ENCODE measurements around the gene PHIP. TPM values are rescaled to one million over a fixed set of nuclear protein-coding genes. Genes with fewer than 3 reads are reported as not detected.

Gene PHIP
- total RNA-seq, 1 experiment from 2014 or later, result 53.6 TPM

- no peaks in the 10 kb centered on the region for H3K9me3 ChIP-seq (ENCODE audit: control insufficient read depth, low read depth, low read length)
- WGBS (ENCODE audit: extremely low coverage, insufficient read length, low lambda C conversion rate), result no CpG with 5 or more reads among the region's 2 CpGs
- H4K20me1 ChIP-seq (ENCODE audit: control insufficient read depth, insufficient read depth, insufficient read length), result no peaks in the 10 kb centered on the region
- no peaks in the 10 kb centered on the region for H3K27me3 ChIP-seq (ENCODE audit: insufficient read depth, low read length)
- Mint-ChIP-seq H3K9me3 (no peaks in the 10 kb centered on the region), H3K4me1 (peaks cover 5 to 8% of the 10 kb centered on the region in 2 experiments; a peak in 2 of 4 replicates), H3K27ac (no peak overlapping the region), H3K4me3 (no peak overlapping the region), H3K36me3 (ENCODE audit: insufficient read depth in 1 of 3, low read depth in 3 of 3) (no peaks in the 10 kb centered on the region), H3K27me3 (ENCODE audit: low read depth) (no peaks in the 10 kb centered on the region)
- H2BK15ac ChIP-seq (ENCODE audit: low read depth, low read length), result no peak overlapping the region
- no peak overlapping the region for H2AK5ac ChIP-seq (ENCODE audit: insufficient read length, low read length)
- no peak overlapping the region for H4K8ac ChIP-seq (replicated peaks; ENCODE audit: insufficient read length, low read depth, low read length)
- no peak overlapping the region for H3K4me2 ChIP-seq (ENCODE audit: insufficient read depth, insufficient read length, low read length)
- no peak overlapping the region for H3T11ph ChIP-seq (ENCODE audit: low read length)
- H3K4me1 ChIP-seq (ENCODE audit: insufficient read depth, low read length), result no peaks in the 10 kb centered on the region
- no peak overlapping the region for H2BK120ac ChIP-seq (ENCODE audit: low read depth, low read length, poor library complexity, severe bottlenecking)
- no peak overlapping the region for H2BK5ac ChIP-seq (ENCODE audit: insufficient read length, low read length)
- no peak overlapping the region for H3K56ac ChIP-seq (ENCODE audit: insufficient read length, low read depth, low read length)
- H4K91ac ChIP-seq (ENCODE audit: insufficient read length, low read depth, low read length), result no peak overlapping the region
- H3K4ac ChIP-seq (ENCODE audit: low read depth, low read length), result no peak overlapping the region
- H3K9ac ChIP-seq (ENCODE audit: extremely low read depth, insufficient read length, low read length), result no peak overlapping the region
- H3K79me2 ChIP-seq (ENCODE audit: insufficient read depth, low read length), result no peaks in the 10 kb centered on the region
- no peak overlapping the region for H3K14ac ChIP-seq (ENCODE audit: insufficient read depth, low read length)
- no peak for DNase-seq
- H3K27ac ChIP-seq (ENCODE audit: insufficient read length, low read depth, low read length), result no peak overlapping the region
- no peak overlapping the region for H2BK20ac ChIP-seq (ENCODE audit: low read depth, low read length, poor library complexity, severe bottlenecking)
- TF ChIP-seq CTCF (conservative IDR thresholded peaks at IDR 0.05), result no peak
- no peaks in the 10 kb centered on the region for H3K79me1 ChIP-seq (ENCODE audit: insufficient read depth, low read depth, low read length, poor library complexity, severe bottlenecking)
- no peak overlapping the region for H4K5ac ChIP-seq (ENCODE audit: insufficient read length, low read depth, low read length)
- no peak overlapping the region for H3K23ac ChIP-seq (ENCODE audit: insufficient read length, low read depth, low read length)
- H3K18ac ChIP-seq (ENCODE audit: insufficient read length, low read depth, low read length), result no peak overlapping the region
- H2AFZ ChIP-seq (ENCODE audit: low read length), result no peak overlapping the region
- no peak overlapping the region for H2BK12ac ChIP-seq (ENCODE audit: insufficient read length, low read depth, low read length)
- H3K23me2 ChIP-seq (ENCODE audit: insufficient read length, low read depth, low read length, poor library complexity, severe bottlenecking), result no peaks in the 10 kb centered on the region
These were observed 37.6 kb upstream of the PHIP start for GRCh38 chr6:79115553-79116182.

Data from H9 (cell line).